ENCODE results near the gene XXYLT1.

DNA sequence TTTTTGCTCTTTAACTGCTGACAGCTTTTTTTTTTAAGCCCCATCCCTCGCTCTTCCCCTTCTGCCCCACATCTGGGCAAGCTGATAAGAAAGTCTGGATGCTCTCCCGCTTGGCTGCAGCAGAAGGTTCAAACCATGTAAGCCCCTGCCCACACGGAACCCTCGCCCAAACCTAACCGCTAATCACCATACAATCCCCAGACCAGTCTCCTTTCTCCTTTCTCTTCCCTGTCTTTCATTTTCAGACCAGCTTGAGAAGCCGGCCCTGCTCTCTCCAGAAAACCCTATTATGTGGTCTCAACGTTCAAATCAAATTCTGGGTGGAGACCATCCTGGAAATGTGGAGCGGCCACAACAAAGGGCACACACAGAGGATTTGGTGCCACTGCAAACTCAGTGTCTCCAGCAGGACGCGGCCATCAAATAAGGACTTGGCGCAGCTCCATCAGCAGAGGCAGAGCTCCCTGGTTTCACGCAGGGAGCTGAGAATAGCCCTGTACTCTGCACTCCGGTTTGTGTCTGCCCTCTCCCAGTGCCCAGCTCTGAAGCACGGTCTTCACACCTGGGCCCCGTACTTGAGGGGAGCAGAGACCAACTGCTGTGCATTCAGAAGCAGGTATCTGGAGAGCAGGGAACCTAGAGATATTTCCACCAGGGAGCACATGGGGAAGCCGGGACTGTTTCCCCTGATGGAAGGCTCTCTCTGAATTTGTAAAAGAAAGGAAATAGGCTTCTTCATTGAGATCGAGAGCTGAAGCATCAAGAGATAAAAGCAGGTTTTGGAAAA is 92.6 kb downstream of the XXYLT1 start:
- TF ChIP-seq POLR2A (IDR thresholded peaks at IDR 0.05; ENCODE audit: low read depth, low read length) (no peak), POLR2AphosphoS5 (IDR thresholded peaks at IDR 0.05; ENCODE audit: low read depth, low read length) (no peak)
